Fibroblast of lung (primary cell): ENCODE results near the gene MORC1. TPM values are rescaled to one million over a fixed set of nuclear protein-coding genes. Genes with fewer than 3 reads are reported as not detected.

Experiments used
- DNase-seq, 2 donors: peaks; one replicate each; pipeline versions ENCODE4 v3.0.0 to v3.0.0-alpha.2; 2010; ENCODE audit warnings: low read depth in 2 of 2
- H2AFZ ChIP-seq: 2 replicates; pipeline ENCODE4 v1.5.1; 2012; ENCODE audit warnings: low read length, control low read depth, inconsistent platforms
- H3K27ac ChIP-seq: 2 replicates; pipeline ENCODE4 v1.5.1; 2011; ENCODE audit warnings: low read length, control low read depth; ENCODE audit not compliant: insufficient read depth
- H3K27me3 ChIP-seq: 2 replicates; pipeline ENCODE4 v1.5.1; 2011; ENCODE audit warnings: mild to moderate bottlenecking, low read length; ENCODE audit not compliant: control insufficient read depth, insufficient read depth
- H3K36me3 ChIP-seq: 2 replicates; pipeline ENCODE4 v1.5.1; 2011; ENCODE audit warnings: low read length; ENCODE audit not compliant: control insufficient read depth, insufficient read depth
- H3K4me1 ChIP-seq: 2 replicates; pipeline ENCODE4 v1.5.1; 2011; ENCODE audit warnings: low read length; ENCODE audit not compliant: control insufficient read depth, insufficient read depth; ENCODE audit errors: extremely low read depth
- H3K4me2 ChIP-seq: 2 replicates; pipeline ENCODE4 v1.5.1; 2011; ENCODE audit warnings: low read length, control low read depth; ENCODE audit not compliant: insufficient read depth; ENCODE audit errors: extremely low read depth
- H3K4me3 ChIP-seq, 4 experiments: fragments of 200-600 bp in 1 of 4; sonication (generic) in 1 of 4; replicated peaks in 1 of 4; 2 replicates each; pipeline ENCODE4 v1.5.1; 2011 to 2016; ENCODE audit warnings: low read length in 4 of 4, low read depth in 3 of 4, mild to moderate bottlenecking in 3 of 4, control low read depth in 2 of 4, inconsistent platforms in 1 of 4, mixed read lengths in 1 of 4; ENCODE audit not compliant: insufficient read depth in 1 of 4; ENCODE audit errors: control extremely low read depth in 1 of 4
- H3K79me2 ChIP-seq: 2 replicates; pipeline ENCODE4 v1.5.1; 2012; ENCODE audit warnings: mild to moderate bottlenecking, low read length, inconsistent platforms; ENCODE audit not compliant: control insufficient read depth, insufficient read depth
- H3K9ac ChIP-seq: 2 replicates; pipeline ENCODE4 v1.5.1; 2011; ENCODE audit warnings: mild to moderate bottlenecking, low read length, control low read depth; ENCODE audit not compliant: insufficient read depth
- H3K9me3 ChIP-seq: 2 replicates; pipeline ENCODE4 v1.5.1; 2012; ENCODE audit warnings: low read depth, low read length; ENCODE audit not compliant: control insufficient read depth, insufficient read depth
- H4K20me1 ChIP-seq: 2 replicates; pipeline ENCODE4 v1.5.1; 2011; ENCODE audit warnings: low read length; ENCODE audit not compliant: control insufficient read depth, insufficient read depth; ENCODE audit errors: extremely low read depth
- EZH2 ChIP-seq: IDR thresholded peaks from 2 replicates; pipeline ENCODE4 v1.5.1; 2012; ENCODE audit warnings: low read length, control low read depth, mild to moderate bottlenecking; ENCODE audit errors: missing control alignments
- polyA plus RNA-seq, 2 donors: library from polyadenylated mRNA; depleted of rRNA in 1 of 2; stranded (reverse) in 1 of 2; unstranded in 1 of 2; fragments of >200 nt; gene quantifications; 2 replicates each; pipeline ENCODE4 v1.2.1, GENCODE V29; 2011 to 2012; ENCODE audit warnings: missing spikeins in 1 of 2
- total RNA-seq: library from RNA; depleted of rRNA; stranded (reverse); fragments of >200 nt; gene quantifications from 2 replicates; pipeline ENCODE4 v1.2.1, GENCODE V29; 2014
- TF ChIP-seq, protein P1 (sequence below), 2 donors: IDR thresholded peaks in 1 of 2; conservative IDR thresholded peaks in 1 of 2; 1 replicate in 1 of 2; 2 replicates in 1 of 2; pipeline ENCODE4 v1.5.1; 2011 to 2012; ENCODE audit warnings: low read length in 2 of 2, control low read depth in 1 of 2, inconsistent platforms in 1 of 2, low read depth in 1 of 2, mild to moderate bottlenecking in 1 of 2

Gene MORC1
- total and polyA plus RNA-seq, 2 donors (not counting 1 experiment from before 2014, with no cell fraction given), result not detected

DNA sequence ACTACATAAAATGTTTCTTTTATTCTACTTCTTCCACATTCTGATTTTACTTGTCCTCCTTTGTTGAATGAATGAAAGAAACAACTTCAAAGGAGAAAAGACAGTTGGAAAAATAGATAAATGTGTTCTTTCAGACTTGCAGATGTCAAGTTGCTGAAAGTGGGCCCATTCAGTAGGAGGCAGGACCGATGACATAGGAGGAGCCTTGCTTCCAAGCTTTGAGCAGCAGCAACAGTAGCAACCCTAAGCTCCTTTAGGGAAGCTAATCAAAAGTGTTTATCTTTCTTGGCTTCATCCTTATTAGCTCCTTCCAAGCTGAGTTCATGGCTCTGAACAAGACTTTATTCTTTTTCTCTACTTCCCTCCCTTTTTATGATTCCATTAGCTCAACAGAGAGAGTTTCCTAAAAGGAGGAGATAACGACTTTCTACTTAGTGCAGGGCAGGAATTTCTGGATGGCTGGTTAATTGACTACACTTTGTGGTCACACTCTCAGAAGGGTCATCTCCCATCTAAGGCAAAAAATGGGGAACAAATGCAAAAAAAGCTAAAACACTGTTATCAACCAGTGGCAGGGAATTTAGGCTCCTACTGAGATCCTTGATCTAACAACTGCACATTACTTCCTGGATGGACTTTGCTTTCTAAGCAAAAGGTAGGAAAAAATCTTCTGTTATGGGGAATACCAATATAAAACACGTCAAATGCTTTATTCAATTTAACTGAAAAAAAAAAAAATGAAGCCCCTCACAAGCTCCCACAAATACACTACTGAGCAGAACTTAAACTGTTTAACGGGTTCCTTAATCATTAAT, 4.8 kb downstream of the MORC1 start:
- Histone ChIP-seq H2AFZ (no peak overlapping the region), H3K27me3 (no peaks in the 10 kb centered on the region), H3K79me2 (no peaks in the 10 kb centered on the region), H3K36me3 (no peaks in the 10 kb centered on the region), H3K4me3 (no peak overlapping the region), H3K4me2 (no peak overlapping the region), H4K20me1 (no peaks in the 10 kb centered on the region), H3K27ac (no peak overlapping the region), H3K9ac (no peak overlapping the region), H3K9me3 (no peaks in the 10 kb centered on the region), H3K4me1 (no peaks in the 10 kb centered on the region)
- DNase-seq, result no peak
- TF ChIP-seq, protein P1, sequence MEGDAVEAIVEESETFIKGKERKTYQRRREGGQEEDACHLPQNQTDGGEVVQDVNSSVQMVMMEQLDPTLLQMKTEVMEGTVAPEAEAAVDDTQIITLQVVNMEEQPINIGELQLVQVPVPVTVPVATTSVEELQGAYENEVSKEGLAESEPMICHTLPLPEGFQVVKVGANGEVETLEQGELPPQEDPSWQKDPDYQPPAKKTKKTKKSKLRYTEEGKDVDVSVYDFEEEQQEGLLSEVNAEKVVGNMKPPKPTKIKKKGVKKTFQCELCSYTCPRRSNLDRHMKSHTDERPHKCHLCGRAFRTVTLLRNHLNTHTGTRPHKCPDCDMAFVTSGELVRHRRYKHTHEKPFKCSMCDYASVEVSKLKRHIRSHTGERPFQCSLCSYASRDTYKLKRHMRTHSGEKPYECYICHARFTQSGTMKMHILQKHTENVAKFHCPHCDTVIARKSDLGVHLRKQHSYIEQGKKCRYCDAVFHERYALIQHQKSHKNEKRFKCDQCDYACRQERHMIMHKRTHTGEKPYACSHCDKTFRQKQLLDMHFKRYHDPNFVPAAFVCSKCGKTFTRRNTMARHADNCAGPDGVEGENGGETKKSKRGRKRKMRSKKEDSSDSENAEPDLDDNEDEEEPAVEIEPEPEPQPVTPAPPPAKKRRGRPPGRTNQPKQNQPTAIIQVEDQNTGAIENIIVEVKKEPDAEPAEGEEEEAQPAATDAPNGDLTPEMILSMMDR (conservative IDR thresholded peaks at IDR 0.05 in 1 of 2, IDR thresholded peaks at IDR 0.05 in 1 of 2; ENCODE audit: low read depth in 1 of 2, low read length in 2 of 2), result no peak
- no peak for TF ChIP-seq EZH2

DNA sequence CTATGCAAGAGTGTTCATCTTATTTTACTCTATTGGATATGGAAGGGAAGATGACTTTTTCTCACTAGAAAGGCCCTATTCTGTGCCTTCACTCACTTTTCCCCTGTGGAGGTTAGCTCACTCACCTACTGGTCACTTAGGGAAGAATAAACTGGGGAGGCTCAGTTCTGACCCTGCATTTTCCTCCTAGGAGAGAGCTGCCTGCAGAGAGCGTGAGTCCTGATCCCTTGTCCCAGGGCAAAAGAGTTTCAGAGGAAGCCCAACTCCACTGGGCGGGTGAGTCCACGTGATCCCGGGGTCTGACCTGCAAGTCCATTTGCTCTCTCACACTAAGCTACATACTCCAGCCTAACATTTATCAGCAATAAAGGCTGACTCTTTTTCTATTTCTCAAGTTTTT, 8.4 kb downstream of the MORC1 start:
- Histone ChIP-seq H3K4me3 (no peak overlapping the region), H3K27ac (no peak overlapping the region), H3K4me2 (no peak overlapping the region), H3K27me3 (no peaks in the 10 kb centered on the region), H3K4me1 (no peaks in the 10 kb centered on the region), H3K9me3 (no peaks in the 10 kb centered on the region), H3K36me3 (no peaks in the 10 kb centered on the region), H2AFZ (no peak overlapping the region), H3K79me2 (no peaks in the 10 kb centered on the region), H3K9ac (no peak overlapping the region), H4K20me1 (no peaks in the 10 kb centered on the region)
- no peak for TF ChIP-seq EZH2
- no peak for DNase-seq

DNA sequence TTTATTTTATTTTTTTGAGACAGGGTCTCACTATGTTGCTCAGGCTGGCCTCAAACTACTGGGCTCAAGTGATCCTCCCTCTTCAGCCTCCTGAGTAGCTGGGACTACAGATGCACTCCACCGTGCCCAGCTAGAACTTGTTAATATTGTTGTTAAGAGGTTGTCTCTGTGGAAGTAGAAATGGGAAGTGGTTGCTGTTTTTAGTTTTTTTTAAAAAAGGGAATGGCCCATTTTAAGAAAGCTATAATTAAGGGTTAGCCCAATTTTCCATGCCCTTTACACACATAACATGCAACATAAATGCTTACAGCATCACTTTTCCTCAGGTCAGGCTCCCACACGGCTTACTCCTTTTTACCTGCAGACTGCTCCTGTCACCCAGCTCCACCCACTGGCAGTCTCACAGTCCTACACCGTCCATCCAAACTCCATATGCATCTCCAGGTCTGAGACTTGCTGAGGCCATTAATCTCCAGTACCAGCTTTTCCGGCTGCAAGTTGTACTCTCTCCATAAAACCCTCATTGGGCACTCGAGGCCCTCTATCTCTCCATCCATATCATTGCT, 19.8 kb downstream of the MORC1 start:
- Histone ChIP-seq H3K27me3 (no peaks in the 10 kb centered on the region), H3K4me2 (no peak overlapping the region), H3K27ac (no peak overlapping the region), H4K20me1 (no peaks in the 10 kb centered on the region), H3K4me3 (no peak overlapping the region), H2AFZ (no peak overlapping the region), H3K36me3 (no peaks in the 10 kb centered on the region), H3K9ac (no peak overlapping the region), H3K4me1 (no peaks in the 10 kb centered on the region), H3K79me2 (no peaks in the 10 kb centered on the region), H3K9me3 (no peaks in the 10 kb centered on the region)
- no peak for DNase-seq
- TF ChIP-seq, protein P1 (conservative IDR thresholded peaks at IDR 0.05 in 1 of 2, IDR thresholded peaks at IDR 0.05 in 1 of 2; ENCODE audit: low read depth in 1 of 2, low read length in 2 of 2), result no peak
- TF ChIP-seq EZH2, result no peak
